Naive thymus-derived CD4-positive, alpha-beta T cell (primary cell): ENCODE data around the gene MIOX. TPM values are rescaled to one million over a fixed set of nuclear protein-coding genes. Genes with fewer than 3 reads are reported as not detected.

Experiments used
- polyA plus RNA-seq, 2 donors: library from polyadenylated mRNA; unstranded; fragments of 300-500 nt; fragmentation: Illumina TruSeq; gene quantifications; one replicate each; pipeline ENCODE4 v1.2.3, GENCODE V29; 2021
- total RNA-seq, 6 experiments: library from RNA in 5 of 6; stranded (reverse) in 5 of 6; gene quantifications; 1 replicate in 5 of 6; 2 replicates in 1 of 6; pipeline ENCODE4 v1.2.3 and lab custom pipeline; 2021 to 2026

Gene MIOX
- total and polyA plus RNA-seq, 7 experiments from 2014 or later = 0.22 TPM; not detected in 6

Other genes starting within 250 kb of the MIOX start
- gene TUBGCP6, start 241.8 kb upstream of the MIOX start, total RNA-seq = 100 to 1,000 TPM in 4 of 5 experiments, 10 to 100 TPM in 1; 67.8 to 146 (median 134) TPM
- gene TUBGCP6, start 241.8 kb upstream of the MIOX start, polyA plus RNA-seq = 10 to 100 TPM; 15.2 to 28.4 TPM
- gene HDAC10, start 235.6 kb upstream of the MIOX start, total RNA-seq = 100 to 1,000 TPM in 3 of 5 experiments, 10 to 100 TPM in 2; 95.9 to 139 (median 105) TPM
- gene HDAC10, start 235.6 kb upstream of the MIOX start, polyA plus RNA-seq = 1 to 10 TPM; 7.1 to 9.8 TPM
- 1 to 10 TPM; 1.7 to 6.2 (median 2.3) TPM for gene MAPK12, start 225.2 kb upstream of the MIOX start, total RNA-seq
- under 1 TPM in 1 of 2 donors, not detected in 1; 0.07 TPM for gene MAPK12, start 225.2 kb upstream of the MIOX start, polyA plus RNA-seq
- 10 to 100 TPM in 1 of 5 experiments, 1 to 10 TPM in 4; 1.3 to 22.9 (median 4.5) TPM for gene MAPK11, start 216.5 kb upstream of the MIOX start, total RNA-seq
- gene MAPK11, start 216.5 kb upstream of the MIOX start, polyA plus RNA-seq = under 1 TPM; 0.13 to 0.19 TPM
- 100 to 1,000 TPM in 1 of 5 experiments, 10 to 100 TPM in 2, 1 to 10 TPM in 2; 2.9 to 138 (median 12.6) TPM for gene PLXNB2, start 179.2 kb upstream of the MIOX start, total RNA-seq
- under 1 TPM; 0.05 to 0.32 TPM for gene PLXNB2, start 179.2 kb upstream of the MIOX start, polyA plus RNA-seq
- gene DENND6B, start 159.8 kb upstream of the MIOX start, total RNA-seq = 1 to 10 TPM; 2.1 to 4.0 (median 2.8) TPM
- gene DENND6B, start 159.8 kb upstream of the MIOX start, polyA plus RNA-seq = under 1 TPM; 0.19 to 0.61 TPM
- gene PPP6R2, start 143.5 kb upstream of the MIOX start, total RNA-seq = 10 to 100 TPM; 57.8 to 88.1 (median 78.1) TPM
- 10 to 100 TPM; 17.0 to 38.8 TPM for gene PPP6R2, start 143.5 kb upstream of the MIOX start, polyA plus RNA-seq
- gene SBF1, start 11.8 kb upstream of the MIOX start, total RNA-seq = 100 to 1,000 TPM; 161 to 209 (median 181) TPM
- 10 to 100 TPM; 15.2 to 40.2 TPM for gene SBF1, start 11.8 kb upstream of the MIOX start, polyA plus RNA-seq
- gene ADM2, start 5.3 kb upstream of the MIOX start, total RNA-seq = 1 to 10 TPM; 1.3 to 4.5 (median 4.0) TPM
- gene ADM2, start 5.3 kb upstream of the MIOX start, polyA plus RNA-seq = under 1 TPM; 0.24 to 0.44 TPM
- gene LMF2, start 20.8 kb downstream of the MIOX start, total RNA-seq = 100 to 1,000 TPM; 101 to 133 (median 118) TPM
- 10 to 100 TPM; 15.0 to 25.5 TPM for gene LMF2, start 20.8 kb downstream of the MIOX start, polyA plus RNA-seq
- 100 to 1,000 TPM in 2 of 5 experiments, 10 to 100 TPM in 3; 74.3 to 135 (median 91.1) TPM for gene NCAPH2, start 21.4 kb downstream of the MIOX start, total RNA-seq
- gene NCAPH2, start 21.4 kb downstream of the MIOX start, polyA plus RNA-seq = 10 to 100 TPM; 37.8 to 46.6 TPM
- gene SCO2, start 38.7 kb downstream of the MIOX start, total RNA-seq = 10 to 100 TPM in 1 of 5 experiments, 1 to 10 TPM in 4; 2.2 to 12.0 (median 5.5) TPM
- 1 to 10 TPM; 4.9 to 9.4 TPM for gene SCO2, start 38.7 kb downstream of the MIOX start, polyA plus RNA-seq
- 100 to 1,000 TPM in 2 of 5 experiments, 10 to 100 TPM in 1, 1 to 10 TPM in 2; 5.4 to 161 (median 20.4) TPM for gene TYMP, start 43.2 kb downstream of the MIOX start, total RNA-seq
- gene TYMP, start 43.2 kb downstream of the MIOX start, polyA plus RNA-seq = 1 to 10 TPM; 2.7 to 2.8 TPM
- gene KLHDC7B, start 59.0 kb downstream of the MIOX start, total RNA-seq = 10 to 100 TPM in 1 of 5 experiments, 1 to 10 TPM in 4; 4.4 to 17.2 (median 6.8) TPM
- 10 to 100 TPM in 1 of 2 donors, 1 to 10 TPM in 1; 7.8 to 10.0 TPM for gene KLHDC7B, start 59.0 kb downstream of the MIOX start, polyA plus RNA-seq
- not detected for gene SYCE3, start 76.1 kb downstream of the MIOX start, total RNA-seq
- not detected for gene SYCE3, start 76.1 kb downstream of the MIOX start, polyA plus RNA-seq
- 100 to 1,000 TPM in 1 of 5 experiments, 10 to 100 TPM in 4; 43.9 to 108 (median 66.7) TPM for gene CPT1B, start 91.6 kb downstream of the MIOX start, total RNA-seq
- 1 to 10 TPM in 1 of 2 donors, under 1 TPM in 1; 0.32 to 2.8 TPM for gene CPT1B, start 91.6 kb downstream of the MIOX start, polyA plus RNA-seq
- gene CHKB, start 96.0 kb downstream of the MIOX start, total RNA-seq = 100 to 1,000 TPM; 121 to 214 (median 191) TPM
- gene CHKB, start 96.0 kb downstream of the MIOX start, polyA plus RNA-seq = 10 to 100 TPM; 24.2 to 29.4 TPM
- gene MAPK8IP2, start 113.9 kb downstream of the MIOX start, total RNA-seq = under 1 TPM; 0.24 to 0.64 (median 0.38) TPM
- gene MAPK8IP2, start 113.9 kb downstream of the MIOX start, polyA plus RNA-seq = not detected
- 10 to 100 TPM; 64.3 to 96.3 (median 68.7) TPM for gene ARSA, start 141.3 kb downstream of the MIOX start, total RNA-seq
- gene ARSA, start 141.3 kb downstream of the MIOX start, polyA plus RNA-seq = 10 to 100 TPM in 1 of 2 donors, 1 to 10 TPM in 1; 7.1 to 12.3 TPM
- under 1 TPM in 3 of 5 experiments, not detected in 2; 0.07 to 0.73 (median 0.16) TPM for gene SHANK3, start 186.0 kb downstream of the MIOX start, total RNA-seq
- gene SHANK3, start 186.0 kb downstream of the MIOX start, polyA plus RNA-seq = not detected